Stimulated activated CD4-positive, alpha-beta T cell treated with anti-CD3 and anti-CD28 coated beads, Interleukin-4, amount 100 ng/mL, for 24 hours (primary cell): ENCODE data around the gene PNPLA2.

Experiments used
- DNase-seq: peaks from one replicate; pipeline ENCODE4 v3.0.0-alpha.2; 2020

The PNPLA2 gene

GRCh38 chr11:862696-863022 lies 43.9 kb downstream of the PNPLA2 start:
- no peak for DNase-seq

- DNase-seq = no peak
These were observed 44.6 kb downstream of the PNPLA2 start for GRCh38 chr11:863023-863909.

GRCh38 chr11:863910-864827 lies 45.5 kb downstream of the PNPLA2 start:
- no peak for DNase-seq

- no peak for DNase-seq
These were observed 46.2 kb downstream of the PNPLA2 start for GRCh38 chr11:864898-865297.

- no peak for DNase-seq
These were observed 47.0 kb downstream of the PNPLA2 start for GRCh38 chr11:865462-866430.

- no peak for DNase-seq
These were observed 47.8 kb downstream of the PNPLA2 start for GRCh38 chr11:866481-866880.

GRCh38 chr11:867856-868358 lies 49.2 kb downstream of the PNPLA2 start:
- no peak for DNase-seq

- DNase-seq = no peak
These were observed 49.7 kb downstream of the PNPLA2 start for GRCh38 chr11:868394-868793.

- no peak for DNase-seq
These were observed 50.1 kb downstream of the PNPLA2 start for GRCh38 chr11:868802-869201.

GRCh38 chr11:869399-870126 lies 50.8 kb downstream of the PNPLA2 start:
- no peak for DNase-seq

- no peak for DNase-seq
These were observed 51.4 kb downstream of the PNPLA2 start for GRCh38 chr11:870127-870413.

- no peak for DNase-seq
These were observed 51.7 kb downstream of the PNPLA2 start for GRCh38 chr11:870418-870817.

GRCh38 chr11:871472-871871 lies 52.8 kb downstream of the PNPLA2 start:
- no peak for DNase-seq

- no peak for DNase-seq
These were observed 54.1 kb downstream of the PNPLA2 start for GRCh38 chr11:872799-873198.

- no peak for DNase-seq
These were observed 55.0 kb downstream of the PNPLA2 start for GRCh38 chr11:873706-874105.
